WTC11 (cell line): ENCODE results near the gene AGBL4.

Source experiments
- CREB1 ChIP-seq: sonication (generic); formaldehyde crosslinking; IDR thresholded peaks from 2 replicates; pipeline ENCODE4 v1.8.0; 2023; ENCODE audit warnings: mild to moderate bottlenecking, missing genetic modification reagents
- GABPB1 ChIP-seq: sonication (generic); formaldehyde crosslinking; IDR thresholded peaks from 2 replicates; pipeline ENCODE4 v1.8.1; 2023; ENCODE audit warnings: mild to moderate bottlenecking, missing genetic modification reagents
- IRF2 ChIP-seq: sonication (generic); formaldehyde crosslinking; IDR thresholded peaks from 2 replicates; pipeline ENCODE4 v1.8.0; 2022; ENCODE audit warnings: low read depth, missing genetic modification reagents, borderline replicate concordance
- MAX ChIP-seq: sonication (generic); formaldehyde crosslinking; IDR thresholded peaks from 2 replicates; pipeline ENCODE4 v1.8.0; 2022; ENCODE audit warnings: mild to moderate bottlenecking, missing genetic modification reagents
- NFYB ChIP-seq: sonication (generic); formaldehyde crosslinking; conservative IDR thresholded peaks from 2 replicates; pipeline ENCODE4 v1.8.0; 2022; ENCODE audit warnings: low read depth, missing genetic modification reagents
- TF ChIP-seq, protein P1 (sequence below): sonication (generic); formaldehyde crosslinking; conservative IDR thresholded peaks from 2 replicates; pipeline ENCODE4 v1.8.1; 2022; ENCODE audit warnings: mild to moderate bottlenecking, missing genetic modification reagents
- TF ChIP-seq, protein P2 (sequence below): fragments of 200-600 bp; IDR thresholded peaks from 2 replicates; pipeline ENCODE4 v1.8.0; 2022; ENCODE audit warnings: antibody characterized with exemption
- TF ChIP-seq, protein P3 (sequence below): sonication (generic); formaldehyde crosslinking; IDR thresholded peaks from 2 replicates; pipeline ENCODE4 v1.8.1; 2023; ENCODE audit warnings: mild to moderate bottlenecking, missing genetic modification reagents, moderate library complexity

DNA sequence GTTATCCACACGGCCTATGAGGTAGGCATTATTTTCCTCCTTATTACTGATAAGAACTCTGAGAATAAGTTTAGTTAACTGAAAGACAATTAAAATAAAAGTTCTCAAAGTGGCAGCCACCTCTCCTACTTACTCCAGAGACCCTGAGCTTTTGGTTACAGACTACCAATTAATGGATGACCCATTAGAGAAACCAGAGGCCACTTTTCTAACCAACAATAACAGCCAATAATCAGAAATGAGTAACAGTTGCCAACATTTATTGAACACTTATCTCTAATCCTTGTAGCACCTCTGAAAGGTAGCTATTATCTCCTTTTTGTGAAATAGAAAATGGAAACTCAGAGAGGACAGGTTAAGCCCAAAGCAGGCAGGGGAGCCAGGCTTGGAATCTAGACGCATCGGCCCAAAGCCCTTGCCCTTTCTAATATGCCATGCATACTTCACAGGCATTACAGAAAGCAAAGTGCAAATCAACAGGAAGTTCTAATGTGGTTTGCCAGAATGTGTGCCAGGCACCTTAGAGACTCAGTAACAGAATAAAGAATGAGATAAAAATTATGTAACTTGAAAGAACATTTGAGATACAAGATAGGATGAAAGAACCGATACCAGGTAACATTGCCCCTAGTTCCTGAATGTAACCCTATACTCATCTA, 1297.1 kb downstream of the AGBL4 start:
- TF ChIP-seq, protein P1, sequence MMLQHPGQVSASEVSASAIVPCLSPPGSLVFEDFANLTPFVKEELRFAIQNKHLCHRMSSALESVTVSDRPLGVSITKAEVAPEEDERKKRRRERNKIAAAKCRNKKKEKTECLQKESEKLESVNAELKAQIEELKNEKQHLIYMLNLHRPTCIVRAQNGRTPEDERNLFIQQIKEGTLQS (CRISPR knock-in tag), result no peak
- TF ChIP-seq GABPB1 (no peak), CREB1 (CRISPR knock-in tag) (no peak), MAX (CRISPR knock-in tag) (no peak), NFYB (CRISPR knock-in tag) (no peak), IRF2 (CRISPR knock-in tag) (no peak)
- TF ChIP-seq, protein P2, sequence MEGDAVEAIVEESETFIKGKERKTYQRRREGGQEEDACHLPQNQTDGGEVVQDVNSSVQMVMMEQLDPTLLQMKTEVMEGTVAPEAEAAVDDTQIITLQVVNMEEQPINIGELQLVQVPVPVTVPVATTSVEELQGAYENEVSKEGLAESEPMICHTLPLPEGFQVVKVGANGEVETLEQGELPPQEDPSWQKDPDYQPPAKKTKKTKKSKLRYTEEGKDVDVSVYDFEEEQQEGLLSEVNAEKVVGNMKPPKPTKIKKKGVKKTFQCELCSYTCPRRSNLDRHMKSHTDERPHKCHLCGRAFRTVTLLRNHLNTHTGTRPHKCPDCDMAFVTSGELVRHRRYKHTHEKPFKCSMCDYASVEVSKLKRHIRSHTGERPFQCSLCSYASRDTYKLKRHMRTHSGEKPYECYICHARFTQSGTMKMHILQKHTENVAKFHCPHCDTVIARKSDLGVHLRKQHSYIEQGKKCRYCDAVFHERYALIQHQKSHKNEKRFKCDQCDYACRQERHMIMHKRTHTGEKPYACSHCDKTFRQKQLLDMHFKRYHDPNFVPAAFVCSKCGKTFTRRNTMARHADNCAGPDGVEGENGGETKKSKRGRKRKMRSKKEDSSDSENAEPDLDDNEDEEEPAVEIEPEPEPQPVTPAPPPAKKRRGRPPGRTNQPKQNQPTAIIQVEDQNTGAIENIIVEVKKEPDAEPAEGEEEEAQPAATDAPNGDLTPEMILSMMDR, result no peak
- TF ChIP-seq, protein P3, sequence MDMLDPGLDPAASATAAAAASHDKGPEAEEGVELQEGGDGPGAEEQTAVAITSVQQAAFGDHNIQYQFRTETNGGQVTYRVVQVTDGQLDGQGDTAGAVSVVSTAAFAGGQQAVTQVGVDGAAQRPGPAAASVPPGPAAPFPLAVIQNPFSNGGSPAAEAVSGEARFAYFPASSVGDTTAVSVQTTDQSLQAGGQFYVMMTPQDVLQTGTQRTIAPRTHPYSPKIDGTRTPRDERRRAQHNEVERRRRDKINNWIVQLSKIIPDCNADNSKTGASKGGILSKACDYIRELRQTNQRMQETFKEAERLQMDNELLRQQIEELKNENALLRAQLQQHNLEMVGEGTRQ, result no peak
